WTC11 (cell line): Measurements from ENCODE around the gene IRX2.

Experiments
- NFYB ChIP-seq: sonication (generic); formaldehyde crosslinking; conservative IDR thresholded peaks from 2 replicates; pipeline ENCODE4 v1.8.0; 2022; ENCODE audit warnings: low read depth, missing genetic modification reagents
- SMAD4 ChIP-seq: sonication (generic); formaldehyde crosslinking; IDR thresholded peaks from 2 replicates; pipeline ENCODE4 v1.8.0; 2022; ENCODE audit warnings: mild to moderate bottlenecking, missing genetic modification reagents
- ZBTB21 ChIP-seq: sonication (generic); formaldehyde crosslinking; IDR thresholded peaks from 2 replicates; pipeline ENCODE4 v1.8.1; 2023; ENCODE audit warnings: mild to moderate bottlenecking, missing genetic modification reagents, borderline replicate concordance
- ZNF138 ChIP-seq: sonication (generic); formaldehyde crosslinking; conservative IDR thresholded peaks from 2 replicates; pipeline ENCODE4 v1.8.1; 2022; ENCODE audit warnings: mild to moderate bottlenecking, moderate library complexity, missing genetic modification reagents
- ZNF232 ChIP-seq: sonication (generic); formaldehyde crosslinking; IDR thresholded peaks from 2 replicates; pipeline ENCODE4 v1.8.0; 2022; ENCODE audit warnings: mild to moderate bottlenecking, missing genetic modification reagents
- ZNF263 ChIP-seq: sonication (generic); formaldehyde crosslinking; IDR thresholded peaks from 2 replicates; pipeline ENCODE4 v1.8.1; 2022; ENCODE audit warnings: low read depth, mild to moderate bottlenecking, moderate library complexity, missing genetic modification reagents
- TF ChIP-seq, protein P1 (sequence below): fragments of 200-600 bp; IDR thresholded peaks from 2 replicates; pipeline ENCODE4 v1.8.0; 2022; ENCODE audit warnings: antibody characterized with exemption
- TF ChIP-seq, protein P2 (sequence below): sonication (generic); formaldehyde crosslinking; IDR thresholded peaks from 2 replicates; pipeline ENCODE4 v1.8.1; 2023; ENCODE audit warnings: mild to moderate bottlenecking, missing genetic modification reagents, borderline replicate concordance
- TF ChIP-seq, protein P3 (sequence below): fragments of 250-450 bp; sonication (Bioruptor Pico); IDR thresholded peaks from 2 replicates; pipeline ENCODE4 v2.1.2; 2022; ENCODE audit warnings: mild to moderate bottlenecking, moderate library complexity
- TF ChIP-seq, protein P4 (sequence below): sonication (generic); formaldehyde crosslinking; IDR thresholded peaks from 2 replicates; pipeline ENCODE4 v1.8.1; 2022; ENCODE audit warnings: mild to moderate bottlenecking, moderate library complexity, missing genetic modification reagents
- TF ChIP-seq, protein P5 (sequence below): sonication (generic); formaldehyde crosslinking; IDR thresholded peaks from 2 replicates; pipeline ENCODE4 v1.8.0; 2022; ENCODE audit warnings: mild to moderate bottlenecking, missing genetic modification reagents
- TF ChIP-seq, protein P6 (sequence below): sonication (generic); formaldehyde crosslinking; IDR thresholded peaks from 2 replicates; pipeline ENCODE4 v1.8.1; 2022; ENCODE audit warnings: missing genetic modification reagents, borderline replicate concordance

DNA sequence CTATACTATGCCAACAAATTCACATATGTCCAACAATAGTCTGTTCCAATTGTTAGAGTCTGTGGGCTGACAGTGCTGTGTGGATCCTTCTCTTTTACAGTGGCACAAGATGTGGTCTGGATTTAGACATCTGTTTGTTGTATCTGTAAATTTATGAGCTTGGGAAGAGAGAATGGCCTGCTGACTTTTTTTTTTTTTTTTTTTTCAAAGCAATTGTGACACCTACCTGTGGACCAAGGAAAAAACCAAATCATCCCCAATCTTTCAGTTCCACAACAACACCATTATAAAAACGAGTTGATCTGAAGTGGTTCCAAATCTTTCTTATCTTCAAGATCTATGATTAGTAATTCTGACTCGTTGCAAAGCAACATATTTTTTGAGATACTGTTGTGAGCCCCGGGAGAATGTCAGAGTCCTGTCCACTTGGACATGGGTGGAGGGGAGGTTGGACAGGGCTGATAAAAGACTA lies 4.9 kb downstream of the IRX2 start:
- TF ChIP-seq, protein P1, sequence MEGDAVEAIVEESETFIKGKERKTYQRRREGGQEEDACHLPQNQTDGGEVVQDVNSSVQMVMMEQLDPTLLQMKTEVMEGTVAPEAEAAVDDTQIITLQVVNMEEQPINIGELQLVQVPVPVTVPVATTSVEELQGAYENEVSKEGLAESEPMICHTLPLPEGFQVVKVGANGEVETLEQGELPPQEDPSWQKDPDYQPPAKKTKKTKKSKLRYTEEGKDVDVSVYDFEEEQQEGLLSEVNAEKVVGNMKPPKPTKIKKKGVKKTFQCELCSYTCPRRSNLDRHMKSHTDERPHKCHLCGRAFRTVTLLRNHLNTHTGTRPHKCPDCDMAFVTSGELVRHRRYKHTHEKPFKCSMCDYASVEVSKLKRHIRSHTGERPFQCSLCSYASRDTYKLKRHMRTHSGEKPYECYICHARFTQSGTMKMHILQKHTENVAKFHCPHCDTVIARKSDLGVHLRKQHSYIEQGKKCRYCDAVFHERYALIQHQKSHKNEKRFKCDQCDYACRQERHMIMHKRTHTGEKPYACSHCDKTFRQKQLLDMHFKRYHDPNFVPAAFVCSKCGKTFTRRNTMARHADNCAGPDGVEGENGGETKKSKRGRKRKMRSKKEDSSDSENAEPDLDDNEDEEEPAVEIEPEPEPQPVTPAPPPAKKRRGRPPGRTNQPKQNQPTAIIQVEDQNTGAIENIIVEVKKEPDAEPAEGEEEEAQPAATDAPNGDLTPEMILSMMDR, result no peak
- TF ChIP-seq SMAD4 (CRISPR knock-in tag) (no peak), ZNF232 (CRISPR knock-in tag) (no peak), NFYB (CRISPR knock-in tag) (no peak), ZNF263 (CRISPR knock-in tag) (no peak), ZNF138 (CRISPR knock-in tag) (no peak), ZBTB21 (CRISPR knock-in tag) (no peak)
- TF ChIP-seq, protein P2, sequence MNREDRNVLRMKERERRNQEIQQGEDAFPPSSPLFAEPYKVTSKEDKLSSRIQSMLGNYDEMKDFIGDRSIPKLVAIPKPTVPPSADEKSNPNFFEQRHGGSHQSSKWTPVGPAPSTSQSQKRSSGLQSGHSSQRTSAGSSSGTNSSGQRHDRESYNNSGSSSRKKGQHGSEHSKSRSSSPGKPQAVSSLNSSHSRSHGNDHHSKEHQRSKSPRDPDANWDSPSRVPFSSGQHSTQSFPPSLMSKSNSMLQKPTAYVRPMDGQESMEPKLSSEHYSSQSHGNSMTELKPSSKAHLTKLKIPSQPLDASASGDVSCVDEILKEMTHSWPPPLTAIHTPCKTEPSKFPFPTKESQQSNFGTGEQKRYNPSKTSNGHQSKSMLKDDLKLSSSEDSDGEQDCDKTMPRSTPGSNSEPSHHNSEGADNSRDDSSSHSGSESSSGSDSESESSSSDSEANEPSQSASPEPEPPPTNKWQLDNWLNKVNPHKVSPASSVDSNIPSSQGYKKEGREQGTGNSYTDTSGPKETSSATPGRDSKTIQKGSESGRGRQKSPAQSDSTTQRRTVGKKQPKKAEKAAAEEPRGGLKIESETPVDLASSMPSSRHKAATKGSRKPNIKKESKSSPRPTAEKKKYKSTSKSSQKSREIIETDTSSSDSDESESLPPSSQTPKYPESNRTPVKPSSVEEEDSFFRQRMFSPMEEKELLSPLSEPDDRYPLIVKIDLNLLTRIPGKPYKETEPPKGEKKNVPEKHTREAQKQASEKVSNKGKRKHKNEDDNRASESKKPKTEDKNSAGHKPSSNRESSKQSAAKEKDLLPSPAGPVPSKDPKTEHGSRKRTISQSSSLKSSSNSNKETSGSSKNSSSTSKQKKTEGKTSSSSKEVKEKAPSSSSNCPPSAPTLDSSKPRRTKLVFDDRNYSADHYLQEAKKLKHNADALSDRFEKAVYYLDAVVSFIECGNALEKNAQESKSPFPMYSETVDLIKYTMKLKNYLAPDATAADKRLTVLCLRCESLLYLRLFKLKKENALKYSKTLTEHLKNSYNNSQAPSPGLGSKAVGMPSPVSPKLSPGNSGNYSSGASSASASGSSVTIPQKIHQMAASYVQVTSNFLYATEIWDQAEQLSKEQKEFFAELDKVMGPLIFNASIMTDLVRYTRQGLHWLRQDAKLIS, result no peak
- TF ChIP-seq, protein P3, sequence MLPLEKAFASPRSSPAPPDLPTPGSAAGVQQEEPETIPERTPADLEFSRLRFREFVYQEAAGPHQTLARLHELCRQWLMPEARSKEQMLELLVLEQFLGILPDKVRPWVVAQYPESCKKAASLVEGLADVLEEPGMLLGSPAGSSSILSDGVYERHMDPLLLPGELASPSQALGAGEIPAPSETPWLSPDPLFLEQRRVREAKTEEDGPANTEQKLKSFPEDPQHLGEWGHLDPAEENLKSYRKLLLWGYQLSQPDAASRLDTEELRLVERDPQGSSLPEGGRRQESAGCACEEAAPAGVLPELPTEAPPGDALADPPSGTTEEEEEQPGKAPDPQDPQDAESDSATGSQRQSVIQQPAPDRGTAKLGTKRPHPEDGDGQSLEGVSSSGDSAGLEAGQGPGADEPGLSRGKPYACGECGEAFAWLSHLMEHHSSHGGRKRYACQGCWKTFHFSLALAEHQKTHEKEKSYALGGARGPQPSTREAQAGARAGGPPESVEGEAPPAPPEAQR (CRISPR knock-in tag), result no peak
- TF ChIP-seq, protein P4, sequence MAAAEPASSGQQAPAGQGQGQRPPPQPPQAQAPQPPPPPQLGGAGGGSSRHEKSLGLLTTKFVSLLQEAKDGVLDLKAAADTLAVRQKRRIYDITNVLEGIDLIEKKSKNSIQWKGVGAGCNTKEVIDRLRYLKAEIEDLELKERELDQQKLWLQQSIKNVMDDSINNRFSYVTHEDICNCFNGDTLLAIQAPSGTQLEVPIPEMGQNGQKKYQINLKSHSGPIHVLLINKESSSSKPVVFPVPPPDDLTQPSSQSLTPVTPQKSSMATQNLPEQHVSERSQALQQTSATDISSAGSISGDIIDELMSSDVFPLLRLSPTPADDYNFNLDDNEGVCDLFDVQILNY, result no peak
- TF ChIP-seq, protein P5, sequence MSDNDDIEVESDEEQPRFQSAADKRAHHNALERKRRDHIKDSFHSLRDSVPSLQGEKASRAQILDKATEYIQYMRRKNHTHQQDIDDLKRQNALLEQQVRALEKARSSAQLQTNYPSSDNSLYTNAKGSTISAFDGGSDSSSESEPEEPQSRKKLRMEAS (CRISPR knock-in tag), result no peak
- TF ChIP-seq, protein P6, sequence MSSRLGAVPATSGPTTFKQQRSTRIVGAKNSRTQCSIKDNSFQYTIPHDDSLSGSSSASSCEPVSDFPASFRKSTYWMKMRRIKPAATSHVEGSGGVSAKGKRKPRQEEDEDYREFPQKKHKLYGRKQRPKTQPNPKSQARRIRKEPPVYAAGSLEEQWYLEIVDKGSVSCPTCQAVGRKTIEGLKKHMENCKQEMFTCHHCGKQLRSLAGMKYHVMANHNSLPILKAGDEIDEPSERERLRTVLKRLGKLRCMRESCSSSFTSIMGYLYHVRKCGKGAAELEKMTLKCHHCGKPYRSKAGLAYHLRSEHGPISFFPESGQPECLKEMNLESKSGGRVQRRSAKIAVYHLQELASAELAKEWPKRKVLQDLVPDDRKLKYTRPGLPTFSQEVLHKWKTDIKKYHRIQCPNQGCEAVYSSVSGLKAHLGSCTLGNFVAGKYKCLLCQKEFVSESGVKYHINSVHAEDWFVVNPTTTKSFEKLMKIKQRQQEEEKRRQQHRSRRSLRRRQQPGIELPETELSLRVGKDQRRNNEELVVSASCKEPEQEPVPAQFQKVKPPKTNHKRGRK (CRISPR knock-in tag), result no peak
